Measurements from ENCODE around the gene RDH16.

DNA sequence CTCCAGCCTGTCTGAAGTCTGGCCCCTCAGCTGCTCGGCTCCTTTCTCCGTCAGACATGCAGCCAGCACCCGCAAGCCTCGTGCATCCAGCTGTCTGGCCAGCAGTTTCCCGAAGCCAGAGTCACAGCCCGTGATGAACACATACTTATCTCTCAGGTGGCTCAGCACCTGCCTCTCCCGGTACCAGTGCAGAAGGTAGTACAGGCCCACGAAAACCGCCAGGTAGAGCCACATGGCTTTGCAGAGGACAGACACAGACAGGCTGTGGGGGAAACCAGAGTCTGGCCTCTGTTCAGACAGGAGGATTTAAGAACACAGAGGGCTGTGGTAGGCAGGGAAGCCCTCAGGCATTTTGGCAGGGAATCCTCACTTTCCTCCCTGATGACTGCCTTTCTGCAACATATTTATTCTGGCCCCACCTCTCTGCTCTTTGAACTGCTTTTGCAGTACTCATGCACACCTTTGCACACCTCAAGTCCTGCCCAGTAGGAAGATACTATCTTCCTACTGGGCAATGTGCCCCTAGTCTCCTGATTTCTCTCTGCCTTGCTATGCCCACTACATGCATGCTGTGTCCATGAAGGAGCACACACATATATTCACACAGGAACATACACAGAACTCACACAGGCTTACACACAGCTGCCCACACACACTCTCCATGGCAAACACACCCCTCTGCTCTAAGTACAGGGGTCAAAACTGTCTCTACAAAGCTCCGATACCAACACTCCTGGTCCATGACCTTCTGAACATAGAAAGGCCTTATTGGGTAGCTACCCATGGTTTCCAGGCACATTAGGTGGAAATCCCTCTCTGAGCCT lies at the start of gene RDH16:
- no peak for TF ChIP-seq ZFP36 (IDR thresholded peaks at IDR 0.05; ENCODE audit: borderline replicate concordance, partially characterized antibody)
- no peak for TF ChIP-seq POLR2A (IDR thresholded peaks at IDR 0.05; ENCODE audit: low read length)
- no peak for TF ChIP-seq CHD2 (IDR thresholded peaks at IDR 0.05; ENCODE audit: low read length, partially characterized antibody)
- no peak for TF ChIP-seq HDAC2 (IDR thresholded peaks at IDR 0.05)
- TF ChIP-seq KDM1A (IDR thresholded peaks at IDR 0.05; ENCODE audit: low read depth): no peak
- TF ChIP-seq, protein P1, sequence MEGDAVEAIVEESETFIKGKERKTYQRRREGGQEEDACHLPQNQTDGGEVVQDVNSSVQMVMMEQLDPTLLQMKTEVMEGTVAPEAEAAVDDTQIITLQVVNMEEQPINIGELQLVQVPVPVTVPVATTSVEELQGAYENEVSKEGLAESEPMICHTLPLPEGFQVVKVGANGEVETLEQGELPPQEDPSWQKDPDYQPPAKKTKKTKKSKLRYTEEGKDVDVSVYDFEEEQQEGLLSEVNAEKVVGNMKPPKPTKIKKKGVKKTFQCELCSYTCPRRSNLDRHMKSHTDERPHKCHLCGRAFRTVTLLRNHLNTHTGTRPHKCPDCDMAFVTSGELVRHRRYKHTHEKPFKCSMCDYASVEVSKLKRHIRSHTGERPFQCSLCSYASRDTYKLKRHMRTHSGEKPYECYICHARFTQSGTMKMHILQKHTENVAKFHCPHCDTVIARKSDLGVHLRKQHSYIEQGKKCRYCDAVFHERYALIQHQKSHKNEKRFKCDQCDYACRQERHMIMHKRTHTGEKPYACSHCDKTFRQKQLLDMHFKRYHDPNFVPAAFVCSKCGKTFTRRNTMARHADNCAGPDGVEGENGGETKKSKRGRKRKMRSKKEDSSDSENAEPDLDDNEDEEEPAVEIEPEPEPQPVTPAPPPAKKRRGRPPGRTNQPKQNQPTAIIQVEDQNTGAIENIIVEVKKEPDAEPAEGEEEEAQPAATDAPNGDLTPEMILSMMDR (IDR thresholded peaks at IDR 0.05): no peak
- TF ChIP-seq BHLHE40 (IDR thresholded peaks at IDR 0.05; ENCODE audit: low read depth, low read length): no peak
- TF ChIP-seq MAFK (IDR thresholded peaks at IDR 0.05; ENCODE audit: partially characterized antibody): no peak
- TF ChIP-seq ESRRA (IDR thresholded peaks at IDR 0.05; ENCODE audit: borderline replicate concordance, low read length): no peak

Measured in A549 (cell line).